Measurements from ENCODE around the gene PPM1L. TPM values are rescaled to one million over a fixed set of nuclear protein-coding genes. Genes with fewer than 3 reads are reported as not detected.

PPM1L gene
- total and polyA plus RNA-seq, 10 of the 15 experiments (the other 5 are each of a cell fraction or from before 2014, with no cell fraction given), result under 0.01 to 0.33 (median 0.06) TPM; not detected in 1

DNA sequence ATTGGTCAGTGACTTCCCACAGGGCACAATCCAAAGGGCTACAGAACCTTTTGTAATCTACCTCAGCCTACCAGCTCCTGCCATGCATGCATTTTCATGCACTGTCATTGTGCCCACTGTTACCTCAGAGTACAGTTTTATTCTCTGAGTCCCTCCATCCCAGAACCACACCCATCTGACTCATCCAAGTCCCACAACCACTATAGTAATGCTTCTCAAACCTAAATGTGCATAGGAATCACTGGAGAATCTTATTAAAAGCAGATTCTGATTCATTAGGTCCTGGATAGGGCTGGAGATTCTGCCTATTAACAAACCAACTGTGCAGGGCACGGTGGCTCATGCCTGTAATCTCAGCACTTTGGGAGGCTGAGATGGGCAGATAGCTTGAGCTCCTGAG, 352.8 kb downstream of the PPM1L start (continued):
- TF ChIP-seq RAD21 (IDR thresholded peaks at IDR 0.05; ENCODE audit: insufficient read depth, low read depth, low read length), result no peak
- TF ChIP-seq TCF12 (IDR thresholded peaks at IDR 0.05; ENCODE audit: low read depth, low read length), result no peak
- TF ChIP-seq TARDBP (IDR thresholded peaks at IDR 0.05; ENCODE audit: borderline replicate concordance), result no peak
- TF ChIP-seq ZNF622 (IDR thresholded peaks at IDR 0.05), result no peak
- TF ChIP-seq RFX5 (IDR thresholded peaks at IDR 0.05; ENCODE audit: low read depth, low read length), result no peak
- TF ChIP-seq PML (IDR thresholded peaks at IDR 0.05; ENCODE audit: low read length), result no peak
- TF ChIP-seq TCF3 (IDR thresholded peaks at IDR 0.05; ENCODE audit: borderline replicate concordance, insufficient read depth, low read depth, low read length), result no peak
- no peak for TF ChIP-seq MXI1 (IDR thresholded peaks at IDR 0.05; ENCODE audit: low read depth, low read length)

DNA sequence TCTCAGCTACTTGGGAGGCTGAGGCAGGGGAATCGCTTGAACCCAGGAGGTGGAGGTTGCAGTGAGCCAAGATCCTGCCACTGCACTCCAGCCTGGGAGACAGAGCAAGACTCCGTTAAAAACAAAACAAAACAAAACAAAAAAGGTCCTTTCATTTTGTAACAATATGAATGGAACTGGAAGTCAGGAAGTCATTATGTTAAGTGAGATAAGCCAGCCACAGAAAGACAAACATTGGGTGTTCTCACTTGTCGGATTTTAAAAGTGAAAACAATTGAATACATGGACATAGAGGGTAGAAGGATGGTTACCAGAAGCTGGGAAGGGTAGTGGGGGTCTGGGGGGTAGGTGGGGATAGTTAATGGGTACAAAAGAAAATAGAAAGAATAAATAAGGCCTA, 361.6 kb downstream of the PPM1L start:
- 18% methylated on average over 3 of the region's 3 CpGs for WGBS (ENCODE audit: insufficient coverage, insufficient replicate concordance, low lambda C conversion rate, missing lambda C conversion rate)
- ChIA-PET RAD21 (ENCODE audit: unreplicated experiment) (no interaction called here), SMC1A (ENCODE audit: uncharacterized antibody, unreplicated experiment) (no interaction called here), POLR2A (no interaction called here), CTCF (no interaction called here)
- BruUV-seq (replicated peaks), result no TSS peak
- Histone ChIP-seq H2AFZ (ENCODE audit: control insufficient read depth, low read depth, low read length) (no peak overlapping the region), H3K27ac (ENCODE audit: control insufficient read depth, insufficient read depth) (no peak overlapping the region), H3K9ac (ENCODE audit: control insufficient read depth, insufficient read depth, low read length) (no peak overlapping the region), H3K4me1 (ENCODE audit: control insufficient read depth, insufficient read depth, low read length) (no peaks in the 10 kb centered on the region), H3K36me3 (ENCODE audit: control insufficient read depth in 2 of 2, insufficient read depth in 2 of 2, low read length in 1 of 2) (no peaks in the 10 kb centered on the region), H3K27me3 (replicated peaks in 1 of 2; ENCODE audit: control insufficient read depth in 2 of 2, insufficient read depth in 2 of 2, low read length in 1 of 2) (no peaks in the 10 kb centered on the region), H3K4me2 (ENCODE audit: control insufficient read depth, insufficient read depth) (no peak overlapping the region), H3K79me2 (ENCODE audit: control insufficient read depth, insufficient read depth, low read length) (no peaks in the 10 kb centered on the region), H3K9me3 (replicated peaks; ENCODE audit: control insufficient read depth, insufficient read depth, low read length) (no peaks in the 10 kb centered on the region; the same call in 2 of the 3 replicates), H3K4me3 (no peak overlapping the region), H4K20me1 (ENCODE audit: control insufficient read depth, insufficient read depth) (no peaks in the 10 kb centered on the region)
- DNase-seq (ENCODE audit: low read depth, low spot score), result no peak
- ATAC-seq, result no peak
- intact Hi-C loops (cut with micrococcal nuclease; ENCODE audit: unreplicated experiment) (no loop called here), in situ Hi-C loops (cut with MboI) (no loop called here)
- FAIRE-seq, result no peak
- TF ChIP-seq ZNF384 (IDR thresholded peaks at IDR 0.05; ENCODE audit: borderline replicate concordance, low read depth, low read length) (no peak), EP300 (IDR thresholded peaks at IDR 0.05; ENCODE audit: borderline replicate concordance in 1 of 2, control insufficient read depth in 1 of 2, low read depth in 2 of 2, low read length in 2 of 2) (no peak), GABPA (IDR thresholded peaks at IDR 0.05; ENCODE audit: low read depth) (no peak), ZZZ3 (IDR thresholded peaks at IDR 0.05; ENCODE audit: control insufficient read depth, insufficient read length, low read depth) (no peak), RAD51 (IDR thresholded peaks at IDR 0.05) (no peak), RELA (IDR thresholded peaks at IDR 0.05; ENCODE audit: borderline replicate concordance, partially characterized antibody) (no peak), RCOR1 (conservative IDR thresholded peaks at IDR 0.05; ENCODE audit: low read depth, low read length) (no peak)
- TF ChIP-seq, protein P1, sequence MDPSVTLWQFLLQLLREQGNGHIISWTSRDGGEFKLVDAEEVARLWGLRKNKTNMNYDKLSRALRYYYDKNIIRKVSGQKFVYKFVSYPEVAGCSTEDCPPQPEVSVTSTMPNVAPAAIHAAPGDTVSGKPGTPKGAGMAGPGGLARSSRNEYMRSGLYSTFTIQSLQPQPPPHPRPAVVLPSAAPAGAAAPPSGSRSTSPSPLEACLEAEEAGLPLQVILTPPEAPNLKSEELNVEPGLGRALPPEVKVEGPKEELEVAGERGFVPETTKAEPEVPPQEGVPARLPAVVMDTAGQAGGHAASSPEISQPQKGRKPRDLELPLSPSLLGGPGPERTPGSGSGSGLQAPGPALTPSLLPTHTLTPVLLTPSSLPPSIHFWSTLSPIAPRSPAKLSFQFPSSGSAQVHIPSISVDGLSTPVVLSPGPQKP (IDR thresholded peaks at IDR 0.05; ENCODE audit: low read depth, low read length), result no peak
- TF ChIP-seq, protein P2, sequence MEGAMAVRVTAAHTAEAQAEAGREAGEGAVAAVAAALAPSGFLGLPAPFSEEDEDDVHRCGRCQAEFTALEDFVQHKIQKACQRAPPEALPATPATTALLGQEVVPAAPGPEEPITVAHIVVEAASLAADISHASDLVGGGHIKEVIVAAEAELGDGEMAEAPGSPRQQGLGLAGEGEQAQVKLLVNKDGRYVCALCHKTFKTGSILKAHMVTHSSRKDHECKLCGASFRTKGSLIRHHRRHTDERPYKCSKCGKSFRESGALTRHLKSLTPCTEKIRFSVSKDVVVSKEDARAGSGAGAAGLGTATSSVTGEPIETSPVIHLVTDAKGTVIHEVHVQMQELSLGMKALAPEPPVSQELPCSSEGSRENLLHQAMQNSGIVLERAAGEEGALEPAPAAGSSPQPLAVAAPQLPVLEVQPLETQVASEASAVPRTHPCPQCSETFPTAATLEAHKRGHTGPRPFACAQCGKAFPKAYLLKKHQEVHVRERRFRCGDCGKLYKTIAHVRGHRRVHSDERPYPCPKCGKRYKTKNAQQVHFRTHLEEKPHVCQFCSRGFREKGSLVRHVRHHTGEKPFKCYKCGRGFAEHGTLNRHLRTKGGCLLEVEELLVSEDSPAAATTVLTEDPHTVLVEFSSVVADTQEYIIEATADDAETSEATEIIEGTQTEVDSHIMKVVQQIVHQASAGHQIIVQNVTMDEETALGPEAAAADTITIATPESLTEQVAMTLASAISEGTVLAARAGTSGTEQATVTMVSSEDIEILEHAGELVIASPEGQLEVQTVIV (IDR thresholded peaks at IDR 0.05; ENCODE audit: borderline replicate concordance, partially characterized antibody), result no peak
- TF ChIP-seq, protein P3, sequence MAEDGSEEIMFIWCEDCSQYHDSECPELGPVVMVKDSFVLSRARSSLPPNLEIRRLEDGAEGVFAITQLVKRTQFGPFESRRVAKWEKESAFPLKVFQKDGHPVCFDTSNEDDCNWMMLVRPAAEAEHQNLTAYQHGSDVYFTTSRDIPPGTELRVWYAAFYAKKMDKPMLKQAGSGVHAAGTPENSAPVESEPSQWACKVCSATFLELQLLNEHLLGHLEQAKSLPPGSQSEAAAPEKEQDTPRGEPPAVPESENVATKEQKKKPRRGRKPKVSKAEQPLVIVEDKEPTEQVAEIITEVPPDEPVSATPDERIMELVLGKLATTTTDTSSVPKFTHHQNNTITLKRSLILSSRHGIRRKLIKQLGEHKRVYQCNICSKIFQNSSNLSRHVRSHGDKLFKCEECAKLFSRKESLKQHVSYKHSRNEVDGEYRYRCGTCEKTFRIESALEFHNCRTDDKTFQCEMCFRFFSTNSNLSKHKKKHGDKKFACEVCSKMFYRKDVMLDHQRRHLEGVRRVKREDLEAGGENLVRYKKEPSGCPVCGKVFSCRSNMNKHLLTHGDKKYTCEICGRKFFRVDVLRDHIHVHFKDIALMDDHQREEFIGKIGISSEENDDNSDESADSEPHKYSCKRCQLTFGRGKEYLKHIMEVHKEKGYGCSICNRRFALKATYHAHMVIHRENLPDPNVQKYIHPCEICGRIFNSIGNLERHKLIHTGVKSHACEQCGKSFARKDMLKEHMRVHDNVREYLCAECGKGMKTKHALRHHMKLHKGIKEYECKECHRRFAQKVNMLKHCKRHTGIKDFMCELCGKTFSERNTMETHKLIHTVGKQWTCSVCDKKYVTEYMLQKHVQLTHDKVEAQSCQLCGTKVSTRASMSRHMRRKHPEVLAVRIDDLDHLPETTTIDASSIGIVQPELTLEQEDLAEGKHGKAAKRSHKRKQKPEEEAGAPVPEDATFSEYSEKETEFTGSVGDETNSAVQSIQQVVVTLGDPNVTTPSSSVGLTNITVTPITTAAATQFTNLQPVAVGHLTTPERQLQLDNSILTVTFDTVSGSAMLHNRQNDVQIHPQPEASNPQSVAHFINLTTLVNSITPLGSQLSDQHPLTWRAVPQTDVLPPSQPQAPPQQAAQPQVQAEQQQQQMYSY (CRISPR knock-in tag; IDR thresholded peaks at IDR 0.05), result no peak

Data from GM12878 (cell line).